GM21390 (cell line): ENCODE measurements around the gene TMEM59L.

Experiments used
- ATAC-seq: cut with Tn5 transposase; IDR thresholded peaks from one replicate; pipeline ENCODE4 v1.9.1; 2021; ENCODE audit not compliant: unreplicated experiment

Gene TMEM59L

GRCh38 chr19:18608102-18608804, 4.4 kb upstream of the TMEM59L start:
- no peak for ATAC-seq

- ATAC-seq, result no peak
Observed at GRCh38 chr19:18608805-18609716, 3.6 kb upstream of the TMEM59L start.

- no peak for ATAC-seq
Observed at GRCh38 chr19:18609717-18610051, 3.0 kb upstream of the TMEM59L start.

GRCh38 chr19:18610245-18610555, 2.5 kb upstream of the TMEM59L start:
- no peak for ATAC-seq

GRCh38 chr19:18610556-18611326, 1.9 kb upstream of the TMEM59L start:
- no peak for ATAC-seq

- no peak for ATAC-seq
Observed at GRCh38 chr19:18611327-18612050, 1.2 kb upstream of the TMEM59L start.

GRCh38 chr19:18612051-18612771, 459 bp upstream of the TMEM59L start:
- ATAC-seq, result no peak

- ATAC-seq, result no peak
Observed at GRCh38 chr19:18613589-18614234, 1.0 kb downstream of the TMEM59L start.

GRCh38 chr19:18616023-18616422, 3.4 kb downstream of the TMEM59L start:
- ATAC-seq, result no peak

GRCh38 chr19:18617562-18617961, 4.9 kb downstream of the TMEM59L start:
- ATAC-seq, result no peak

- no peak for ATAC-seq
Observed at GRCh38 chr19:18618236-18618635, 5.6 kb downstream of the TMEM59L start.

GRCh38 chr19:18620311-18620710, 7.6 kb downstream of the TMEM59L start:
- ATAC-seq, result no peak

- no peak for ATAC-seq
Observed at GRCh38 chr19:18620902-18621301, 8.2 kb downstream of the TMEM59L start.

- ATAC-seq, result no peak
Observed at GRCh38 chr19:18626906-18627305, 14.2 kb downstream of the TMEM59L start.

GRCh38 chr19:18629166-18630088, 16.8 kb downstream of the TMEM59L start:
- no peak for ATAC-seq

- ATAC-seq, result no peak
Observed at GRCh38 chr19:18633321-18633720, 20.7 kb downstream of the TMEM59L start.

GRCh38 chr19:18634612-18635297, 22.1 kb downstream of the TMEM59L start:
- ATAC-seq, result no peak

- no peak for ATAC-seq
Observed at GRCh38 chr19:18635831-18636182, 23.1 kb downstream of the TMEM59L start.
